ENCODE data around the gene CENPX.

Gene CENPX

GRCh38 chr17:82028246-82028645 lies 5.6 kb upstream of the CENPX start:
- no peaks in the 10 kb centered on the region for H3K36me3 ChIP-seq (ENCODE audit: control insufficient read depth, insufficient read depth, low read length, severe bottlenecking)
- no peaks in the 10 kb centered on the region for H3K27me3 ChIP-seq (replicated peaks; ENCODE audit: control insufficient read depth, insufficient read depth, low read length)
- no peaks in the 10 kb centered on the region for H3K9me3 ChIP-seq (ENCODE audit: control insufficient read depth, low read length)
- no peak overlapping the region for H3K9ac ChIP-seq (ENCODE audit: low read length)
- DNase-seq (ENCODE audit: low read depth) = no peak
- H3K4me3 ChIP-seq (ENCODE audit: low read length) = no peak overlapping the region
- peaks cover 14% of the 10 kb centered on the region for H3K4me1 ChIP-seq (ENCODE audit: control insufficient read depth, insufficient read depth, low read length)

- H3K4me1 ChIP-seq (ENCODE audit: control insufficient read depth, insufficient read depth, low read length) = peaks cover 25% of the 10 kb centered on the region
- H3K27me3 ChIP-seq (replicated peaks; ENCODE audit: control insufficient read depth, insufficient read depth, low read length) = no peaks in the 10 kb centered on the region
- DNase-seq (ENCODE audit: low read depth) = no peak
These were observed 2.9 kb upstream of the CENPX start for GRCh38 chr17:82025401-82026107.

GRCh38 chr17:82024859-82025258 lies 2.2 kb upstream of the CENPX start:
- no peak for DNase-seq (ENCODE audit: low read depth)
- H3K9ac ChIP-seq (ENCODE audit: low read length) = no peak overlapping the region
- no peaks in the 10 kb centered on the region for H3K36me3 ChIP-seq (ENCODE audit: control insufficient read depth, insufficient read depth, low read length, severe bottlenecking)
- H3K27me3 ChIP-seq (replicated peaks; ENCODE audit: control insufficient read depth, insufficient read depth, low read length) = no peaks in the 10 kb centered on the region
- H3K9me3 ChIP-seq (ENCODE audit: control insufficient read depth, low read length) = no peaks in the 10 kb centered on the region
- no peak overlapping the region for H3K4me3 ChIP-seq (ENCODE audit: low read length)
- peaks cover 21% of the 10 kb centered on the region for H3K4me1 ChIP-seq (ENCODE audit: control insufficient read depth, insufficient read depth, low read length)

More at GRCh38 chr17:82025401-82026107, 2.9 kb upstream of the CENPX start:
- H3K9ac ChIP-seq (ENCODE audit: low read length) = no peak overlapping the region
- H3K36me3 ChIP-seq (ENCODE audit: control insufficient read depth, insufficient read depth, low read length, severe bottlenecking) = no peaks in the 10 kb centered on the region
- H3K4me3 ChIP-seq (ENCODE audit: low read length) = no peak overlapping the region
- no peaks in the 10 kb centered on the region for H3K9me3 ChIP-seq (ENCODE audit: control insufficient read depth, low read length)

GRCh38 chr17:82023447-82024241 lies 966 bp upstream of the CENPX start:
- Histone ChIP-seq H3K36me3 (ENCODE audit: control insufficient read depth, insufficient read depth, low read length, severe bottlenecking) (no peaks in the 10 kb centered on the region), H3K4me1 (ENCODE audit: control insufficient read depth, insufficient read depth, low read length) (peaks cover 18% of the 10 kb centered on the region), H3K27me3 (replicated peaks; ENCODE audit: control insufficient read depth, insufficient read depth, low read length) (no peaks in the 10 kb centered on the region), H3K9ac (ENCODE audit: low read length) (peak overlapping the region; percentile 84), H3K9me3 (ENCODE audit: control insufficient read depth, low read length) (no peaks in the 10 kb centered on the region), H3K4me3 (ENCODE audit: low read length) (peak overlapping the region; percentile 84)
- no peak for DNase-seq (ENCODE audit: low read depth)

GRCh38 chr17:82022981-82023446 lies 336 bp upstream of the CENPX start, which contains the start of gene LRRC45:
Gene LRRC45 (plus strand): TSS chr17:82023305. CDS start chr17:82023644, 339 bp downstream.
- no peaks in the 10 kb centered on the region for H3K36me3 ChIP-seq (ENCODE audit: control insufficient read depth, insufficient read depth, low read length, severe bottlenecking)
- DNase-seq (ENCODE audit: low read depth) = peak; percentile 100
- no peaks in the 10 kb centered on the region for H3K9me3 ChIP-seq (ENCODE audit: control insufficient read depth, low read length)
- peaks cover 18% of the 10 kb centered on the region for H3K4me1 ChIP-seq (ENCODE audit: control insufficient read depth, insufficient read depth, low read length)
- peak within 1 kb of the TSS; percentile 91 for H3K4me3 ChIP-seq (ENCODE audit: low read length)
- peak within 1 kb of the TSS; percentile 84 for H3K9ac ChIP-seq (ENCODE audit: low read length)
- no peaks in the 10 kb centered on the region for H3K27me3 ChIP-seq (replicated peaks; ENCODE audit: control insufficient read depth, insufficient read depth, low read length)

- H3K27me3 ChIP-seq (replicated peaks; ENCODE audit: control insufficient read depth, insufficient read depth, low read length) = no peaks in the 10 kb centered on the region
- H3K4me3 ChIP-seq (ENCODE audit: low read length) = peak overlapping the region; percentile 91
- no peaks in the 10 kb centered on the region for H3K36me3 ChIP-seq (ENCODE audit: control insufficient read depth, insufficient read depth, low read length, severe bottlenecking)
- DNase-seq (ENCODE audit: low read depth) = no peak
- H3K4me1 ChIP-seq (ENCODE audit: control insufficient read depth, insufficient read depth, low read length) = peaks cover 18% of the 10 kb centered on the region
- H3K9me3 ChIP-seq (ENCODE audit: control insufficient read depth, low read length) = no peaks in the 10 kb centered on the region
- peak overlapping the region; percentile 82 for H3K9ac ChIP-seq (ENCODE audit: low read length)
These were observed 773 bp downstream of the CENPX start for GRCh38 chr17:82021900-82022309.

GRCh38 chr17:82021107-82021899 lies 1.4 kb downstream of the CENPX start:
- H3K36me3 ChIP-seq (ENCODE audit: control insufficient read depth, insufficient read depth, low read length, severe bottlenecking) = no peaks in the 10 kb centered on the region
- peak overlapping the region; percentile 91 for H3K4me3 ChIP-seq (ENCODE audit: low read length)
- H3K27me3 ChIP-seq (replicated peaks; ENCODE audit: control insufficient read depth, insufficient read depth, low read length) = no peaks in the 10 kb centered on the region
- H3K9ac ChIP-seq (ENCODE audit: low read length) = peak overlapping the region; percentile 82
- peaks cover 18% of the 10 kb centered on the region for H3K4me1 ChIP-seq (ENCODE audit: control insufficient read depth, insufficient read depth, low read length)
- DNase-seq (ENCODE audit: low read depth) = peak; percentile 80
- H3K9me3 ChIP-seq (ENCODE audit: control insufficient read depth, low read length) = no peaks in the 10 kb centered on the region

- Histone ChIP-seq H3K9ac (ENCODE audit: low read length) (no peak overlapping the region), H3K4me1 (ENCODE audit: control insufficient read depth, insufficient read depth, low read length) (peaks cover 18% of the 10 kb centered on the region), H3K36me3 (ENCODE audit: control insufficient read depth, insufficient read depth, low read length, severe bottlenecking) (no peaks in the 10 kb centered on the region), H3K4me3 (ENCODE audit: low read length) (no peak overlapping the region), H3K9me3 (ENCODE audit: control insufficient read depth, low read length) (no peaks in the 10 kb centered on the region), H3K27me3 (replicated peaks; ENCODE audit: control insufficient read depth, insufficient read depth, low read length) (no peaks in the 10 kb centered on the region)
- no peak for DNase-seq (ENCODE audit: low read depth)
These were observed 2.0 kb downstream of the CENPX start for GRCh38 chr17:82020572-82021106.

GRCh38 chr17:82019690-82020571 lies 2.7 kb downstream of the CENPX start:
- H3K9me3 ChIP-seq (ENCODE audit: control insufficient read depth, low read length) = no peaks in the 10 kb centered on the region
- no peaks in the 10 kb centered on the region for H3K27me3 ChIP-seq (replicated peaks; ENCODE audit: control insufficient read depth, insufficient read depth, low read length)
- H3K36me3 ChIP-seq (ENCODE audit: control insufficient read depth, insufficient read depth, low read length, severe bottlenecking) = no peaks in the 10 kb centered on the region
- H3K4me1 ChIP-seq (ENCODE audit: control insufficient read depth, insufficient read depth, low read length) = peaks cover 18% of the 10 kb centered on the region
- peak; percentile 67 for DNase-seq (ENCODE audit: low read depth)
- H3K9ac ChIP-seq (ENCODE audit: low read length) = no peak overlapping the region
- H3K4me3 ChIP-seq (ENCODE audit: low read length) = no peak overlapping the region

GRCh38 chr17:82018989-82019689 lies 3.5 kb downstream of the CENPX start:
- no peak overlapping the region for H3K4me3 ChIP-seq (ENCODE audit: low read length)
- H3K27me3 ChIP-seq (replicated peaks; ENCODE audit: control insufficient read depth, insufficient read depth, low read length) = no peaks in the 10 kb centered on the region
- peaks cover 18% of the 10 kb centered on the region for H3K4me1 ChIP-seq (ENCODE audit: control insufficient read depth, insufficient read depth, low read length)
- no peak overlapping the region for H3K9ac ChIP-seq (ENCODE audit: low read length)
- H3K9me3 ChIP-seq (ENCODE audit: control insufficient read depth, low read length) = no peaks in the 10 kb centered on the region
- H3K36me3 ChIP-seq (ENCODE audit: control insufficient read depth, insufficient read depth, low read length, severe bottlenecking) = no peaks in the 10 kb centered on the region
- DNase-seq (ENCODE audit: low read depth) = no peak

Data from adipocyte (in vitro differentiated cells).